ENCODE measurements around the gene MMEL1.
"Not testable (repeated sequence)": the region's sequence is repeated elsewhere in the genome, so short reads cannot be mapped to it uniquely, and the experiment has no call there.

MMEL1 gene

GRCh38 chr1:2627746-2628145, 5.1 kb downstream of the MMEL1 start:
- DNase-seq (ENCODE audit: low read depth), result no peak

- DNase-seq (ENCODE audit: low read depth), result not testable (repeated sequence)
These were observed 7.1 kb downstream of the MMEL1 start for GRCh38 chr1:2625748-2626147.

GRCh38 chr1:2625311-2625710, 7.5 kb downstream of the MMEL1 start:
- no peak for DNase-seq (ENCODE audit: low read depth)

GRCh38 chr1:2624735-2625300, 8.0 kb downstream of the MMEL1 start:
- DNase-seq (ENCODE audit: low read depth), result no peak

- no peak for DNase-seq (ENCODE audit: low read depth)
These were observed 9.1 kb downstream of the MMEL1 start for GRCh38 chr1:2623571-2624337.

- DNase-seq (ENCODE audit: low read depth), result no peak
These were observed 14.8 kb downstream of the MMEL1 start for GRCh38 chr1:2617971-2618470.

- no peak for DNase-seq (ENCODE audit: low read depth)
These were observed 18.7 kb downstream of the MMEL1 start for GRCh38 chr1:2614145-2614544.

GRCh38 chr1:2612591-2613365, 20.0 kb downstream of the MMEL1 start:
- no peak for DNase-seq (ENCODE audit: low read depth)

- DNase-seq (ENCODE audit: low read depth), result no peak
These were observed 21.0 kb downstream of the MMEL1 start for GRCh38 chr1:2611621-2612437.

- DNase-seq (ENCODE audit: low read depth), result peak; percentile 26
These were observed 21.8 kb downstream of the MMEL1 start for GRCh38 chr1:2611031-2611501.

GRCh38 chr1:2610036-2610959, 22.5 kb downstream of the MMEL1 start:
- DNase-seq (ENCODE audit: low read depth), result no peak

GRCh38 chr1:2609319-2610035, 23.3 kb downstream of the MMEL1 start:
- no peak for DNase-seq (ENCODE audit: low read depth)

- DNase-seq (ENCODE audit: low read depth), result no peak
These were observed 25.1 kb downstream of the MMEL1 start for GRCh38 chr1:2607641-2608091.

- no peak for DNase-seq (ENCODE audit: low read depth)
These were observed 25.8 kb downstream of the MMEL1 start for GRCh38 chr1:2606881-2607621.

- DNase-seq (ENCODE audit: low read depth), result no peak
These were observed 26.4 kb downstream of the MMEL1 start for GRCh38 chr1:2606396-2606880.

- no peak for DNase-seq (ENCODE audit: low read depth)
These were observed 27.1 kb downstream of the MMEL1 start for GRCh38 chr1:2605509-2606395.

- DNase-seq (ENCODE audit: low read depth), result no peak
These were observed 27.8 kb downstream of the MMEL1 start for GRCh38 chr1:2604844-2605508.
